ENCODE measurements around the gene TNFSF4.

DNA sequence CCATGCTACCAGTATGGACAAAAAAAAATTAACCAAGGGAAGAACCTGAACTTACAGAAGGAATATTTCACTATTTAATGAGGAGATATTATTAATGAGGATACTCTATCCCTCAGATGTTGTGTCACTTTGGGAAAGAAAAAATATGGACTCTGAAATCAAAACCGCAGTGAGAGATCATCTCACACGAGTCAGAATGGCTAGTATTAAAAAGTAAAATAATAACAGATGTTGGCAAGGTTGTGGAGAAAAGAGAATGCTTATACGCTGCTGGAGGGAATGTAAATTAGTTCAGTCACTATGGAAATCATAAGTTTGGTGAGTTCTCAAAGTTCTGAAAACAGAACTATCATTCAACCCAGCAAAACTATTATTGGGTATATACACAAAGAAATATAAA, 30.9 kb downstream of the TNFSF4 start:
- TF ChIP-seq EZH2 (IDR thresholded peaks at IDR 0.05; ENCODE audit: low read length) = no peak
- TF ChIP-seq, protein P1, sequence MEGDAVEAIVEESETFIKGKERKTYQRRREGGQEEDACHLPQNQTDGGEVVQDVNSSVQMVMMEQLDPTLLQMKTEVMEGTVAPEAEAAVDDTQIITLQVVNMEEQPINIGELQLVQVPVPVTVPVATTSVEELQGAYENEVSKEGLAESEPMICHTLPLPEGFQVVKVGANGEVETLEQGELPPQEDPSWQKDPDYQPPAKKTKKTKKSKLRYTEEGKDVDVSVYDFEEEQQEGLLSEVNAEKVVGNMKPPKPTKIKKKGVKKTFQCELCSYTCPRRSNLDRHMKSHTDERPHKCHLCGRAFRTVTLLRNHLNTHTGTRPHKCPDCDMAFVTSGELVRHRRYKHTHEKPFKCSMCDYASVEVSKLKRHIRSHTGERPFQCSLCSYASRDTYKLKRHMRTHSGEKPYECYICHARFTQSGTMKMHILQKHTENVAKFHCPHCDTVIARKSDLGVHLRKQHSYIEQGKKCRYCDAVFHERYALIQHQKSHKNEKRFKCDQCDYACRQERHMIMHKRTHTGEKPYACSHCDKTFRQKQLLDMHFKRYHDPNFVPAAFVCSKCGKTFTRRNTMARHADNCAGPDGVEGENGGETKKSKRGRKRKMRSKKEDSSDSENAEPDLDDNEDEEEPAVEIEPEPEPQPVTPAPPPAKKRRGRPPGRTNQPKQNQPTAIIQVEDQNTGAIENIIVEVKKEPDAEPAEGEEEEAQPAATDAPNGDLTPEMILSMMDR (optimal IDR thresholded peaks at IDR 0.05 in 1 of 3, IDR thresholded peaks at IDR 0.05 in 1 of 3, conservative IDR thresholded peaks at IDR 0.05 in 1 of 3; ENCODE audit: extremely low read depth in 1 of 3, insufficient read depth in 2 of 3, low read length in 3 of 3) = no peak

Measured in keratinocyte (primary cell).